Sciatic nerve (tissue), 2 donors: ENCODE measurements around the gene GPC6. TPM values are rescaled to one million over a fixed set of nuclear protein-coding genes. Genes with fewer than 3 reads are reported as not detected.

ENCODE experiments used
- ATAC-seq: fragments of 200-7000 bp; cut with Tn5 transposase; one replicate; pipeline ENCODE4 v1.9.1; 2020; ENCODE audit warnings: mild to moderate bottlenecking, moderate library complexity
- DNase-seq: peaks from one replicate; pipeline ENCODE4 v3.0.0-alpha.2; 2020; ENCODE audit warnings: low spot score
- intact Hi-C: fragments of 100-400 bp; cut with DNase I; formaldehyde crosslinking; loops from one replicate; pipeline ENCODE4 v1.14.2; 2022
- total RNA-seq: library from RNA; stranded (reverse); fragmentation: NEBNext Ultra II Directional; extraction: Animal tissue kit (Norgen Biotek cat#: 25700); gene quantifications from one replicate; pipeline ENCODE4 v1.2.1, GENCODE V29; 2021
- donor health status: DM: no; HTN: no; CAD: no.
- donor health status: DM: no; HTN: no; CAD: no.

The GPC6 gene
- total RNA-seq, 1 donor from 2014 or later = 37.8 TPM

- intact Hi-C loops = no loop called here
- DNase-seq (no peak), ATAC-seq (no peak)
Observed at GRCh38 chr13:93674337-93674755, 447.7 kb downstream of the GPC6 start.

DNA sequence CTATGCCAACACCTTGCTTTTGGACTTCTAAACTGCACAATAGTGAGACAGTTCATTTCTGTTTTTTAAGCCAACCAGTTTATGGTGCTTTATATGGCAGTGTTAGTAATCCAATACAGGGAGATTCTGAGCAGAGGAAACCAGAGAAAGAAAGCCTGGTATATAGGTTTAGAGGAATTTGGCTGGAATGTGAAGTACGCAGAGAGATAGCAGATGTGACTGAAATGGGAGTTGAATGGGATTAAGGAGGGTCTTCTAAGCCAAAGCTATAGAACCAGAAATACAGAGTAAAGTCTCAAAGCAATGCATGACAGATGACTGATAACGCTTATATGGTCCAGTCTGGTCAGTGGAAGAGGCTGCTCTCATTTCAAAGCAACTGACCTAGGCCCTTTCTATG is 453.7 kb downstream of the GPC6 start:
- DNase-seq (no peak), ATAC-seq (no peak)
- intact Hi-C loops = no loop called here

DNA sequence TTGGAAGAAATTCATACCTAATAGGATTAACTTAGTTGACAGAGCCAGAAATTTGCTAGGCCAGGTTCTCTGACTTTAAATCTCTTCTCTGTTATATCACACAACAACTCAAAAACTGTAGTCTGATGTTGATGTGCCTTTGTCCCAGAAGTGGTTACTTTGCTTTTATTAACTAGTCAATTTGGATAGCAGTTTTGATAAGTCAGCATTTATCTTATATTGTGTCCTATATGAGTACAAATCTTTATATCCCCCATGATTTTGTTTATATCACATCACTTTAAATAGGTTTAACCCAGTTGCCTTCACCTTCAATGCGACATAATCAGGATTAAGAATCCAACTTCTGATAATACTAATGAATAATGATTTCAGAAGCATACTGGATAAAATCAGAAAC is 459.3 kb downstream of the GPC6 start:
- ATAC-seq (no peak), DNase-seq (no peak)
- intact Hi-C loops = no loop called here

DNA sequence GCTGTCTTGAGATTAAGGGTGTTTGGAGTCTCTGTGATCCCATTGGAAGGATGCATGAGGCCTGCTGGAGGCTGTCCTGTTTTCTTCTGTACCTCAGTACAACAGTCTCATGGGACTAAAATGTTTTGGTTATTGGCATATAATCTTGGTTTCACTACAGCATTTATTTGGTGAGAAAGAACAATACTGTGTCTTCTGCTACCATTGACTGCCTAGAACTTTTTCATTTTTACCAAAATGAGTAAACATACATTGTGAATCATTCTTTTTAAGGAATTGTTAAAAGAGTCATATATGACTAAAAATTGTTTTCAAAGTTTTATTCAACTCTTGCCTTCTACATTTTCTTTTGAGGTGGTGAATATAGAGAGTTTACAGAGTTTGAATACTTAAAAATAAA is 459.8 kb downstream of the GPC6 start:
- intact Hi-C loops = no loop called here
- no peak for ATAC-seq
- DNase-seq = no peak

DNA sequence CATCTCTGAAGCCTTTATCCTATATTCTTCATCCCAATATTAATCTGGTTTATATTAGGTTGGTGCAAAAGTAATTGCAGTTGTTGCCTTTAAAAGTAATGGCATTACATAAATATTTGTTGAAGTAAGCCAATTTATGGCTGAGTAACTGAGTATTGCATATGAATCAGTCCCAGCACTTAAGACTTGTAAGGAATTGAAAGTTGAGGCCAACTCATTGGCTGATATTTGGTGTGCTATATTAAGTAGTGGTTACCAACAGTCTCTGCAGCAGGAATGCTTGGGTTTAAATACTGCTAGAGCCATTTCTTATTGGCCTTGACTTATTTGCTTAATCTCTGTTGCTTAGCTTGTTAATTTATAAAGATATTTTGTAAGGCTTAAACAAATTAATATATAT is 460.7 kb downstream of the GPC6 start:
- intact Hi-C loops = no loop called here
- ATAC-seq (no peak), DNase-seq (no peak)

- intact Hi-C loops = no loop called here
- no peak for DNase-seq
- ATAC-seq = no peak
Observed at GRCh38 chr13:93689333-93689732, 462.7 kb downstream of the GPC6 start.

- intact Hi-C loops = no loop called here
- ATAC-seq = no peak
- no peak for DNase-seq
Observed at GRCh38 chr13:93690139-93690538, 463.5 kb downstream of the GPC6 start.

DNA sequence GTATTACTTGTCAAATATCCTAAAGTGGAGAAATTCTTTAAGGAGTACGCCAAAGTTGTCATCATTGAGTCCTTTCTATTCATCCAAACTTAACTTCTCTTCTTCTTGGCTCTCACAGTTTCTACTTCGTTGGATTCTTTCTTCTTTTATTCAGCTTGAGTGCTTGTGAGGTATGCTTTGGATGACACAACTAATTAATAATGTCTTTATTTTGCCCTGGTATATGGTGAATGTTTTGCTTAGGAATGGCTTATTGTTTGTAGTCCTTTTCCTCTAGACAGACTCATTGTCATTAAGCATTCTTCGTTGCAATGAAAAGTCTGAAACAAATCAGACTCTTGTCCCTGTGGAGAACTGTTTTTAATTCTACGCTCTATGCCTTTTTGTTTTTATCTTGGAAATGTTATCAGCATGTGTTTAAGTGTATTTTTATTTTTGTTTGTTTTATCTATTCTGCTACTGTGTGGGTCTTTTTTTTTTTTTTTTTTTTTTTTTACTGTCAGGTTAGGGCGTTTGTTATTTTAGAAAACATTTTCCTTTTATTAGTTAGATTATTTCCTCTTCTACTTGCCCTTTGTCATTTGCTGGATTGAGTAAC is 471.5 kb downstream of the GPC6 start:
- ATAC-seq = no peak
- intact Hi-C loops = no loop called here

DNA sequence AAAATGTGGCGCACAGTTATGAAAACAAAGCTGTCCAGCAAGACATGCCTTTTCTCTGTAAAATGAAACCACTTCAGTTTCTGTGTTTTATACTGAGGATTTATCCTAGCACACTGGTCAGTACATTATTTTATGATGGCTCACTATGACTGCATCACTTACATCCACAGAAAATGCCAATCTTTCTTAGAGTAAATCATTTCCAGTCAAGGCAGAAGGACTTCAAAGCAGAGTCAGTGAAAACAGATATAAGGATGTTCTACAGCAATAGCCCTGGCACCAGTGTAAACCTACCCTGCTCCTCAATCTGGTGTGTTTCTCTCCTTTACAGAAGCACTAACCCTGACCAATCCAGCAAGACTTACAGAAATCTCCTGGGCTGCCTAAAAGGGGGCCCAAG is 473.5 kb downstream of the GPC6 start:
- intact Hi-C loops = no loop called here
- no peak for DNase-seq
- no peak for ATAC-seq

More for the DNA sequence above, 471.5 kb downstream of the GPC6 start:
- DNase-seq = no peak

- no peak for DNase-seq
- no peak for ATAC-seq
- intact Hi-C loops = no loop called here
Observed at GRCh38 chr13:93708308-93709075, 481.9 kb downstream of the GPC6 start.

- ATAC-seq (no peak), DNase-seq (no peak)
- intact Hi-C loops = no loop called here
Observed at GRCh38 chr13:93709506-93710244, 483.1 kb downstream of the GPC6 start.

GRCh38 chr13:93714171-93714570 is 487.6 kb downstream of the GPC6 start:
- ATAC-seq (no peak), DNase-seq (no peak)
- intact Hi-C loops = no loop called here

DNA sequence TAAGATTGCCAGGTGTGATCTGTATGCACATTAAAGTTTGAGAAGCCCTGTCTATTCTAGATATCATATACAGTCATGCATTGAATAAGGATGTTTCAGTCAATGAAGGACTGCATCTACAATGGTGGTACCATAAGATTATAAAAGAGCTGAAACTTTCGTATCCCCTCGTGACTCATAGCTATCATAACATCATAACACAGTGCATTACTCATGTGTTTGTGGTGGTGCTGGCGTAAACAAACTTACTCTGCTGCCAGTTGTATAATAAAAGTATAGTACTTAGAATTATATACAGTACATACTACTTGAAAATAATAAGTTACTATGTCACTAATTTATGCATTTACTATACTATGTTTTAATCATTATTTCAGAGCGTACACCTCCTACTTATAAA is 489.3 kb downstream of the GPC6 start:
- DNase-seq = no peak
- ATAC-seq = no peak
- intact Hi-C loops = no loop called here

DNA sequence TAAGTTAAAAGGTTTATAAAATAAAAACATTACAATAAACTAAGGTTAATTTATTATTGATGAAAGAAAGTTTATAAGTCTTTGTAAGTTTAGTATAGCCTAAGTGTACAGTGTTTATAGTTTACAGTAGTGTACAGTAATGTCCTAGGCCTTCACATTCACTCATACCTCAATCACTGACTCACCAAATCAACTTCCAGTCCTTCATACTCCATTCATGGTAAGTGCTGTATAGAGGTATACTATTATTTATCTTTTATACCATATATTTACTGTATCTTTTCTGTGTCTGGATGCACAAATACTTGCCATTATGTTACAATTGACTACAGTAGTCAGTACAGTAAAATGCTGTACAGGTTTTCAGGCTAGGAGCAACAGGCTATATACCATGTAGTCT is 490.0 kb downstream of the GPC6 start:
- intact Hi-C loops = no loop called here
- ATAC-seq (no peak), DNase-seq (no peak)

- intact Hi-C loops = no loop called here
- ATAC-seq = no peak
- DNase-seq = no peak
Observed at GRCh38 chr13:93721483-93721882, 494.9 kb downstream of the GPC6 start.

DNA sequence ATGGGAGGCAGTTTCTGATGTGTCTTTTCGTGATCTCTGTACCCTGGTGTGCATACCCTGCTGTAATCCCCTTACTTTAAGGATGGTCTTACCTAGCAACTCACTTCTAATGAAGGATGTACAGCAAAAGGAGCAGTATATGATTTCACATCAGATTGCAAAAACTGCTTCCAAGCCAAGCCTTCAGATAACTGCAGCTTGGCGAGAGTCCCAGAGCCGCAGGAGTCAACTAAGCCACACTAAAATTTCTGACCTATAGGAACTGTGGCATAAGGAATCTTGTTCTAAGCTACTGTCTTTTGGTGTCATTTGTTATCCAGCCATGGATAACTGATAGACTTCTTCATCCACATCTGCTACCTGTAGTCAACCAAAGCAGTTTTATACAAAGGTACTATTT is 496.7 kb downstream of the GPC6 start:
- intact Hi-C loops = no loop called here
- DNase-seq = no peak
- ATAC-seq = no peak

- intact Hi-C loops = no loop called here
- DNase-seq (no peak), ATAC-seq (no peak)
Observed at GRCh38 chr13:93724187-93724586, 497.6 kb downstream of the GPC6 start.

GRCh38 chr13:93726173-93726957 is 499.8 kb downstream of the GPC6 start:
- intact Hi-C loops = no loop called here
- DNase-seq (no peak), ATAC-seq (peak; percentile 66)
